KMS-11 (cell line): ENCODE data around the gene SCGB3A2.
"Not testable (repeated sequence)": the region's sequence is repeated elsewhere in the genome, so short reads cannot be mapped to it uniquely, and the experiment has no call there.

Experiments used
- H2AFZ ChIP-seq: fragments of 200-600 bp; sonication (generic); 2 replicates; pipeline ENCODE4 v1.6.1; 2016; ENCODE audit warnings: antibody characterized with exemption, mixed run types, low read depth
- H3K27ac ChIP-seq: fragments of 200-600 bp; sonication (generic); 2 replicates; pipeline ENCODE4 v1.6.1; 2016; ENCODE audit warnings: mild to moderate bottlenecking, mixed run types
- H3K27me3 ChIP-seq: fragments of 200-600 bp; sonication (generic); 2 replicates; pipeline ENCODE4 v1.6.1; 2017; ENCODE audit warnings: mild to moderate bottlenecking, low read depth, mixed run types, moderate library complexity; ENCODE audit not compliant: insufficient read depth
- H3K36me3 ChIP-seq: fragments of 200-600 bp; sonication (generic); 2 replicates; pipeline ENCODE4 v1.6.1; 2017; ENCODE audit warnings: mild to moderate bottlenecking, mixed run types; ENCODE audit not compliant: insufficient read depth
- H3K4me1 ChIP-seq: fragments of 200-600 bp; sonication (generic); 2 replicates; pipeline ENCODE4 v1.6.1; 2016; ENCODE audit warnings: mild to moderate bottlenecking, low read depth, mixed run types; ENCODE audit not compliant: poor library complexity, severe bottlenecking
- H3K4me2 ChIP-seq: fragments of 200-600 bp; sonication (generic); 2 replicates; pipeline ENCODE4 v1.7.0; 2016; ENCODE audit warnings: mild to moderate bottlenecking, mixed run types
- H3K4me3 ChIP-seq: fragments of 200-600 bp; sonication (generic); IDR thresholded peaks from 2 replicates; pipeline ENCODE4 v1.6.1; 2017; ENCODE audit warnings: low read depth, low read length, mixed read lengths; ENCODE audit not compliant: insufficient read depth
- H3K79me2 ChIP-seq: fragments of 200-600 bp; sonication (generic); 2 replicates; pipeline ENCODE4 v1.6.1; 2016; ENCODE audit warnings: low read depth, mixed run types; ENCODE audit not compliant: insufficient read depth
- H3K9ac ChIP-seq: fragments of 200-600 bp; sonication (generic); 2 replicates; pipeline ENCODE4 v1.6.1; 2016; ENCODE audit warnings: mild to moderate bottlenecking, mixed run types
- H4K20me1 ChIP-seq: fragments of 200-600 bp; sonication (generic); 2 replicates; pipeline ENCODE4 v1.6.1; 2016; ENCODE audit warnings: mild to moderate bottlenecking, mixed run types; ENCODE audit not compliant: insufficient read depth
- TF ChIP-seq, protein P1 (sequence below): fragments of 200-600 bp; sonication (generic); conservative IDR thresholded peaks from 2 replicates; pipeline ENCODE4 v1.6.1; 2017; ENCODE audit warnings: low read depth, mild to moderate bottlenecking, antibody characterized with exemption, low read length, moderate library complexity, mixed read lengths

The SCGB3A2 gene

GRCh38 chr5:147869112-147869511 is 9.4 kb upstream of the SCGB3A2 start:
- H3K4me3 ChIP-seq, result no peak overlapping the region
- no peaks in the 10 kb centered on the region for H3K36me3 ChIP-seq
- H2AFZ ChIP-seq, result no peak overlapping the region
- H3K4me1 ChIP-seq, result no peaks in the 10 kb centered on the region
- H4K20me1 ChIP-seq, result no peaks in the 10 kb centered on the region
- H3K4me2 ChIP-seq, result no peak overlapping the region
- no peak overlapping the region for H3K9ac ChIP-seq
- H3K27ac ChIP-seq, result no peak overlapping the region
- TF ChIP-seq, protein P1, sequence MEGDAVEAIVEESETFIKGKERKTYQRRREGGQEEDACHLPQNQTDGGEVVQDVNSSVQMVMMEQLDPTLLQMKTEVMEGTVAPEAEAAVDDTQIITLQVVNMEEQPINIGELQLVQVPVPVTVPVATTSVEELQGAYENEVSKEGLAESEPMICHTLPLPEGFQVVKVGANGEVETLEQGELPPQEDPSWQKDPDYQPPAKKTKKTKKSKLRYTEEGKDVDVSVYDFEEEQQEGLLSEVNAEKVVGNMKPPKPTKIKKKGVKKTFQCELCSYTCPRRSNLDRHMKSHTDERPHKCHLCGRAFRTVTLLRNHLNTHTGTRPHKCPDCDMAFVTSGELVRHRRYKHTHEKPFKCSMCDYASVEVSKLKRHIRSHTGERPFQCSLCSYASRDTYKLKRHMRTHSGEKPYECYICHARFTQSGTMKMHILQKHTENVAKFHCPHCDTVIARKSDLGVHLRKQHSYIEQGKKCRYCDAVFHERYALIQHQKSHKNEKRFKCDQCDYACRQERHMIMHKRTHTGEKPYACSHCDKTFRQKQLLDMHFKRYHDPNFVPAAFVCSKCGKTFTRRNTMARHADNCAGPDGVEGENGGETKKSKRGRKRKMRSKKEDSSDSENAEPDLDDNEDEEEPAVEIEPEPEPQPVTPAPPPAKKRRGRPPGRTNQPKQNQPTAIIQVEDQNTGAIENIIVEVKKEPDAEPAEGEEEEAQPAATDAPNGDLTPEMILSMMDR, result no peak
- H3K27me3 ChIP-seq, result no peaks in the 10 kb centered on the region
- H3K79me2 ChIP-seq, result no peaks in the 10 kb centered on the region

DNA sequence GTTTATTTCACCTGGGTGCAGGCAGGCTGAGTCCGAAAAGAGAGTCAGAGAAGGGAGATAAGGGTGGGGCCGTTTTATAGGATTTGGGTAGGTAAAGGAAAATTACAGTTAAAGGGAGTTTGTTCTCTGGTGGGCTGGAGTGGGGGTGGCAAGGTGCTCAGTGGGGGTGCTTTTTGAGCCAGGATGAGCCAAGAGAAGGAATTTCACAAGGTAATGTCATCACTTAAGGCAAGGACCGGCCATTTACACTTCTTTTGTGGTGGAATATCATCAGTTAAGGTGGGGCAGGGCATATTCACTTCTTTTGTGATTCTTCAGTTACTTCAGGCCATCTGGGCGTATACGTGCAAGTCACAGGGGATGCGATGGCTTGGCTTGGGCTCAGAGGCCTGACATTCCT is 8.6 kb upstream of the SCGB3A2 start:
- H3K4me3 ChIP-seq, H2AFZ ChIP-seq, H3K4me2 ChIP-seq, H3K4me1 ChIP-seq, H3K36me3 ChIP-seq, H3K79me2 ChIP-seq, H3K9ac ChIP-seq, H3K27ac ChIP-seq, H3K27me3 ChIP-seq, H4K20me1 ChIP-seq: not testable (repeated sequence)

- H3K4me3 ChIP-seq, H3K36me3 ChIP-seq, H3K79me2 ChIP-seq, H4K20me1 ChIP-seq, H2AFZ ChIP-seq, H3K4me1 ChIP-seq, H3K9ac ChIP-seq, H3K4me2 ChIP-seq, H3K27ac ChIP-seq, H3K27me3 ChIP-seq: not testable (repeated sequence)
These were observed 6.4 kb upstream of the SCGB3A2 start for GRCh38 chr5:147871980-147872549.

DNA sequence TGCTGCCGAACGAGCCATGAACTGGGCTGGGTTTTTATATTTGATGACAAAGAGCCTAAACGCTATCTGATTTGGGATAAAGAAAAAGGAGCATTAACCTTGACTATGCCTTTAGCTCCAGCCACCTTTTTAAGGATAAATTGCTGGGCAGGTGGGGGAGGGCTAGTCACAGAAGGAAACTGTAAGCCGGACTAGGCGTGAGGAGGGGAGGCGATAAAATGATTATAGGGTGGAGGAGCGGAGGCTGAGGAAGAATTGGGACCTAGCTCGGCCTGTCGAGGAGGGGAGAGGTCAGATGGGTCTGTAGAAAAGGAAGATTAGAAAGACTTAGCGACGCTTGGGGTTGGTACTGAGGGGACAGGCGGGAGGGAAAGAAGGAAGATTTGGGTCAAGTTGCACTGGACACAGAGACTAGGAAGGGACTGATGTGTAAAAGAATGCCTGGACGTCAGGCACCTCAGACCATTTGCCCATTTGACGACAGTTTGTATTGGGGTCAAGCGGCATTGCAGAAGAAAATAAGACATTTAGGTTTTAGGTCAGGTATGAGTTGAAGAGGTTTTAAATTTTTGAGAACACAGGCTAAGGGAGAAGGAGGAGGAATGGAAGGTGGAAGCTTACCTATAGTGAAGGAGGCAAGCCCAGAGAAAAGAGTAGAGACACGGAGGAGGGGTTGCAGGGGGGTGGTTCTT is 5.6 kb upstream of the SCGB3A2 start:
- H3K27ac ChIP-seq, H3K4me1 ChIP-seq, H3K79me2 ChIP-seq, H4K20me1 ChIP-seq, H3K9ac ChIP-seq, H3K36me3 ChIP-seq, H2AFZ ChIP-seq, H3K27me3 ChIP-seq, H3K4me3 ChIP-seq, H3K4me2 ChIP-seq: not testable (repeated sequence)

GRCh38 chr5:147874118-147874875 is 4.2 kb upstream of the SCGB3A2 start:
- H3K4me3 ChIP-seq, result not testable (repeated sequence)

DNA sequence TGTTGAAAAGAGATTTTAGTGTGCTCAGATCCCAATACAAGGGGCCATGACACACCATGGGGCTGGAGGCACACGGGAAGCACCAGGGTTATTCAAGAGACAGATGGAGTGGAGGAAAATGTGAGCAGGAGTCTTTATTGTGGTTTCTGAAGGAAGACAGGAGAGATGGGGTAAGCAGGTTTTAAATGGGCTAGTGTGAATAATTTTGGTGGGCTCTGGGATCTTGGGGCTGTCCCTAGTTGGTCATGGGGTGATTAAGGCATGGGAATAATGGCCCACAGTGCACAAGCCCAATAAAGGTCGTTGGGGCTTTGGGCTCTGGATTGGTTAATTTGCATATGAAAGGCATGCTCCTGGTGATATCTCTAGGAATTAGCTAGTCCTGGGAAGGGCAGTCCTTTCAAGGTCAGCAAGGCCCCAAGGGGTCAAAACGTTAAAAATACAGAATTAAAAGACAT is 3.6 kb upstream of the SCGB3A2 start:
- TF ChIP-seq, protein P1, result no peak
- H3K4me1 ChIP-seq, result no peaks in the 10 kb centered on the region
- no peaks in the 10 kb centered on the region for H3K36me3 ChIP-seq
- no peaks in the 10 kb centered on the region for H3K27me3 ChIP-seq
- no peaks in the 10 kb centered on the region for H3K79me2 ChIP-seq
- no peak overlapping the region for H3K4me2 ChIP-seq
- H3K27ac ChIP-seq, result no peak overlapping the region
- no peak overlapping the region for H2AFZ ChIP-seq
- no peak overlapping the region for H3K4me3 ChIP-seq
- no peak overlapping the region for H3K9ac ChIP-seq
- H4K20me1 ChIP-seq, result no peaks in the 10 kb centered on the region

More at GRCh38 chr5:147874118-147874875, 4.2 kb upstream of the SCGB3A2 start:
- H3K27me3 ChIP-seq, H3K36me3 ChIP-seq, H3K79me2 ChIP-seq, H3K27ac ChIP-seq, H2AFZ ChIP-seq, H3K4me1 ChIP-seq, H3K9ac ChIP-seq, H4K20me1 ChIP-seq, H3K4me2 ChIP-seq: not testable (repeated sequence)
